HG03571 (cell line): ENCODE results near the gene OLFM4.

ENCODE experiments used
- ATAC-seq: cut with Tn5 transposase; IDR thresholded peaks from one replicate; pipeline ENCODE4 v1.9.1; 2021; ENCODE audit not compliant: unreplicated experiment

The OLFM4 gene

GRCh38 chr13:53064731-53065130 is 36.1 kb downstream of the OLFM4 start:
- no peak for ATAC-seq

- no peak for ATAC-seq
Measured at GRCh38 chr13:53066411-53066810, 37.8 kb downstream of the OLFM4 start.

- no peak for ATAC-seq
Measured at GRCh38 chr13:53068585-53069520, 40.2 kb downstream of the OLFM4 start.

- no peak for ATAC-seq
Measured at GRCh38 chr13:53069800-53070199, 41.2 kb downstream of the OLFM4 start.

GRCh38 chr13:53073711-53074110 is 45.1 kb downstream of the OLFM4 start:
- no peak for ATAC-seq

GRCh38 chr13:53074114-53074513 is 45.5 kb downstream of the OLFM4 start:
- ATAC-seq, result no peak

- no peak for ATAC-seq
Measured at GRCh38 chr13:53075356-53076041, 46.9 kb downstream of the OLFM4 start.

- no peak for ATAC-seq
Measured at GRCh38 chr13:53079691-53080090, 51.1 kb downstream of the OLFM4 start.

GRCh38 chr13:53088871-53089270 is 60.3 kb downstream of the OLFM4 start:
- ATAC-seq, result no peak

GRCh38 chr13:53089951-53090350 is 61.3 kb downstream of the OLFM4 start:
- no peak for ATAC-seq

- ATAC-seq, result no peak
Measured at GRCh38 chr13:53090461-53090860, 61.8 kb downstream of the OLFM4 start.

GRCh38 chr13:53092931-53093330 is 64.3 kb downstream of the OLFM4 start:
- no peak for ATAC-seq

GRCh38 chr13:53098455-53098854 is 69.8 kb downstream of the OLFM4 start:
- no peak for ATAC-seq

GRCh38 chr13:53100394-53101063 is 71.9 kb downstream of the OLFM4 start:
- no peak for ATAC-seq
